DMS153 treated with DMSO at 0.1 percent for 48 hours (cell line): ENCODE data around the gene TYMP.
"Not testable (repeated sequence)": the region's sequence is repeated elsewhere in the genome, so short reads cannot be mapped to it uniquely, and the experiment has no call there.

Experiments
- DNase-seq: peaks from one replicate; lab custom pipeline; 2025; ENCODE audit not compliant: unreplicated experiment; lab: John Stamatoyannopoulos, UW

TYMP gene

DNA sequence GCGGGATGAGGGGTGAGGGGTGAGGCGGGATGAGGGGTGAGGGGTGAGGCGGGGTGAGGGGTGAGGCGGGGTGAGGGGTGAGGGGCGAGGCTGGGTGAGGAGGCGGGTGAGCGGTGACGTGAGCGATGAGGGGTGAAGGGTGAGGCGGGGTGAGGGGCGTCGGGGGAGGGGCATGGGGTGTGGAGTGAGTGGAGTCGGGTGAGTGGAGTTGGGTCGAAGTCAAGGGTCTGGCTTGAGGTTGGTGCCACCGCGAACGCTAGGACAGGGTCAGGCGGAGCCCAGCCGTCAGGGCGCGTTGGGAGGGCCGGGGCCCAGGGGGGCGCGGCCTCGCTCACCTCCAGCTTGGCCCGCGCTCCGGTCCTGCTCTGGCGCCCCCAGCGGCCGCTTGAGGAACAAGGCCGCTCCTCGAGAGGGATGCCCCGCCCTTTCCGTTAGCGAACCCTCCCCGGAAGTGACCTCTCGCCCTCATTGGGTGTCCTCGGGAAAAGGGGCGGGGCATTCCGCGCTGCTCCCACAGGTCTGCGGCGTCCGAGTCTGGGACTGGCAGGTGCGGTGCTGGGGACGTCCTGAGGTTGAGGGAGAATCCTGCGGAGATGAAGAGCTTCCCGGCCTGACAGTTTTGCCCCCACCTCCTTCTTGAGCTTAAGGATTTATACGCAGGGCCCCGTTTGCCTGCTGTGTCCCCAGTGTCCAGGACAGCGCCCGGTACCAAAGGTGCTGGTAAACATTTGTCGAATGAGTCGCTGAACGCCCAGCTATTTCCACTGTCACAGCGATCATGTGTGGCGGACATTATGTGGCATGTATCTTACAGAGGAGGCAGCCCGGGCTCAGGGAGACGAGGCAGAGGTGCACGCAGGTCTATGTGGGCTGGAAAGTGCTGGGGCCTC lies 33.0 kb upstream of the TYMP start, which contains the start of gene SYCE3:
TSS of gene SYCE3 (minus strand) at position 397 of the 890 bp plus-strand sequence. CDS start 6,514 bp downstream, outside the sequence.
- peak; percentile 89 for DNase-seq

DNA sequence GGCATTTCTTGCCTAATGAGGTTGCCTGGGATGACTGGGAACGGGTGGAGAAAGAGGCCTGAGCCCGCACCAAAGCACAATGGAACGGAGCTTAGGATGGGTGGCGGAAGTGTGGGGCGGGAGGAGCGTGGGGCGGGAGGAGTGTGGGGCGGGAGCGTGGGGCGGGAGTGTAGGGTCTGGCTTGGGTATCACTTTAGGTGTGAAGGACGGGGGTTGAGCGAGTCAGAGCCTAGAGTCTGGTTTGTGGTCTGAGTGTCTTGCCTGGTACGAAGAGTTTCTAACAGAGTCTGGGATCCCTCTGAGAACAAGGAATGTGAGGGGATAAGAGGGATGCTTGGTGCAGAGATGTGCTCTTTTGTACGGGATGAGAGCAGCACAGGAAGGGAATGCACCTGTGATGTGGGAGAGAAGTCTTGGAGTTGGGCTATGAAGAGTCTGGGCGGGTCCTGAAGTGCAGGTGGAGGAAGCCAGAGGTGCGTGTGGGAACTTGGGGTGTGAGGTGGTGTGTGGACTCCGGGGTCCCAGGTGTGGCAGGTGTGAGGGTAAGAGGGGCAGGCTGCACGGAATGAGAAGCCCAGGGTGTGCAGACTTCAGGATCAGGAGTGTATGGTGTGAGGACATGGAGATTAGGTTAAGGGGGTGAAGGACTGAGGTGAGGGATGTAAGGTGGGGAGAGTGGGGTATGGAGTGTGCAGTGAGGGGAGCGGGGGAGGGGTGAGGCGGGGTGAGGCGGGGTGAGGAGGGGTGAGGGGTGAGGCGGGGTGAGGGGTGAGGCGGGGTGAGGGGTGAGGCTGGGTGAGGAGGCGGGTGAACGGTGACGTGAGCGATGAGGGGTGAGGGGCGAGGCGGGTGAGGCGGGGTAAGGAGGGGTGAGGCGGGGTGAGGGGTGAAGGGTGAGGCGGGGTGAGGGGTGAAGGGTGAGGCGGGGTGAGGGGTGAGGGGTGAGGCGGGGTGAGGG lies 31.9 kb upstream of the TYMP start:
- no peak for DNase-seq

DNA sequence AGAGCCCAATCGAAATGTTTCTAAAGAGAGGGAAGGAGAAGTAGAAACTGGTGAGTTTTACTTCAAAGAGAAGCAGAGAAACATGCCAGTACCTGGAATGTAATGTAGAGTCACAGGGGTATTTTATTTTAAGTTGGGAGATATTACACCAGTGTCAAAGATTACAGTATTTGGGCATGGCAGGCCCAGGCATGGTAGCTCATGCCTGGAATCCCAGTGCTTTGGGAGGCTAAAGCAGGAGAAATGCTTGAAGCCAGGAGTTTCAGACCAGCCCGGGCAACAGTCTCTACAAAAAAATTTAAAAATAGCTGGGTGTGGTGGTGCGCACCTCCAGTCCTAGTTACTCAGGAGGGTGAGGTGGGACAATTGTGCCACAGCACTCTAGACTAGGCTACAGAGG lies 30.2 kb upstream of the TYMP start:
- DNase-seq: no peak

DNA sequence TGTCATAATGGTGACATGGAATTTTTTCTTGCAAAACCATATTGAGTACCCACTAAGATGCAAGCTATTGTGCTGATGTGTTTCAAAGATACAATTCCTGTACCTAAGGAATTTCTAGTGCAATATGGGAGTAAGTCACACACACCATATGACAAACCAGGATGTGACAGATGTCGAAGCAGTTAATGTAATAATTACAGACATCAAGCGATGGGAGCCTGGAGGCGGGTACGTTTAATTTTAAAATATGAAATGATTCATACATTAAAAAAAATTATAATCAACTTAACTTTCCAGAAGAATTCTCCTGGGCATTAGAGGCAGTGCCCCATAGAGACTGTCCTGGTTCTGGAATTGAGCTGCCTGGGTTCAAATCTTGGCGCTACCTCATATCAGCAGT lies 26.9 kb upstream of the TYMP start:
- DNase-seq: no peak

DNA sequence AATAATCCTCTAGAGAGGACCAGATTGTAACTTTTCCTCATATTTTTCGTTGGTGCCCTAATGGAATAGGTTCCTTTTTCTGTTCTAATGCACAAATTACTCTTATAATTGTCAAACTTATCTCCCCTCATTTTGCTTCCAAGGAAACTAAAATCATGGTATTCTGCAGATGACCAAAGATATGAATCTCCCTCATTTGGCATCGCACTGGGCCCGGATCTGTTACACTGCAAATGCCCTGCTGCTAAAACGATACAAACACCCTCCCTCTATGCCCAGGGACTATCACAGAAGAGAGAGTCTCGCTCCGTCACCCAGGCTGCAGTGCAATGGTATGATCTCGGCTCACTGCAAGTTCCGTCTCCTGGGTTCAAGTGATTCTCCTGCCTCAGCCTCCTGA lies 23.5 kb upstream of the TYMP start:
- DNase-seq: no peak

DNA sequence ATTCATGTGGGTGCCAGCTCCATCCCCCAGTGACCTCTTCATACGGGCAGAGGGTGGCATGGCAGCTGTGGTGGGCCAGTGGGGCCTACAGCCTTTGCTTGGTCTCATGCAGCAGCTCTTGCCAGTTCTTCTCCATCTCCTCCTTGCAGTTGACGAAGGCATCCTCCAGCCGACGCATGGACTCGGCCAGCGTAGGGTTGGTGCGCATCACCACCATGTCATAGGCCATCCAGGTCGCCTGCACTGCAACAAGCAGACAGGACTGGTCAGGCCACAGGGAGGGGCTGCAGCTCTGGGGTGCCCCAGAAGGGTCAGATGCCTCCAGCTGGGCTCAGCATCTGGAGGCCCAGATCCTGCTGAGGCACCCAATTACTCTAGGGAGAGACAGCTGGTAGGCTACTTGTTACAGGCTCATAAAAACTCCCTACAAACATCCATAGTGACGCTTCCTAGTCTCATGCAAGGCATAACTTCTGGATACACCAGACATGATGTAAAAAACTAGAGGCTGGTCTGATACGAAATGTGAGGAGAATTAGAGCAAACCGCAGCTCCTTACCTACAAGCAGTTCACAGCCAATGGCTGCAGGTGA lies 21.4 kb upstream of the TYMP start:
- DNase-seq: no peak

DNA sequence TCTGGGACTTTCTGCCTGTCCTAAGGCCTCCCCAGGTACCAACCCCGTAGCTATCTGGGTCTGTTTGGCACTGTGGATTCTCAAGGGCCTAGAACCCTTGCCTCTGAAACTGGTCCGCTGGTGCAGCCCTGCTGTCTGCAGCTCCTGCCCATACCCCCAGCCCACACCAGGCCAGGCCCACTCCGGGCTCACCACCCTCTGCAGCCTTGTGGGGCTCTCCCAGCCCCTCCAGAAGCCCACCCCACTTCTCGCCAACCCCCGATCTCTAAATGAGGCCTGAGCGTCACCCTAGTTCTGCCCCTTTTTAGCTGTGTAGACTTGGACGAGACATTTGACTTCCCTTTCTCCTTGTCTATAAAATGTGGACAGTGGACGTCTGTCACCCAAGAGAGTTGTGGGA lies 20.6 kb upstream of the TYMP start:
- no peak for DNase-seq

DNA sequence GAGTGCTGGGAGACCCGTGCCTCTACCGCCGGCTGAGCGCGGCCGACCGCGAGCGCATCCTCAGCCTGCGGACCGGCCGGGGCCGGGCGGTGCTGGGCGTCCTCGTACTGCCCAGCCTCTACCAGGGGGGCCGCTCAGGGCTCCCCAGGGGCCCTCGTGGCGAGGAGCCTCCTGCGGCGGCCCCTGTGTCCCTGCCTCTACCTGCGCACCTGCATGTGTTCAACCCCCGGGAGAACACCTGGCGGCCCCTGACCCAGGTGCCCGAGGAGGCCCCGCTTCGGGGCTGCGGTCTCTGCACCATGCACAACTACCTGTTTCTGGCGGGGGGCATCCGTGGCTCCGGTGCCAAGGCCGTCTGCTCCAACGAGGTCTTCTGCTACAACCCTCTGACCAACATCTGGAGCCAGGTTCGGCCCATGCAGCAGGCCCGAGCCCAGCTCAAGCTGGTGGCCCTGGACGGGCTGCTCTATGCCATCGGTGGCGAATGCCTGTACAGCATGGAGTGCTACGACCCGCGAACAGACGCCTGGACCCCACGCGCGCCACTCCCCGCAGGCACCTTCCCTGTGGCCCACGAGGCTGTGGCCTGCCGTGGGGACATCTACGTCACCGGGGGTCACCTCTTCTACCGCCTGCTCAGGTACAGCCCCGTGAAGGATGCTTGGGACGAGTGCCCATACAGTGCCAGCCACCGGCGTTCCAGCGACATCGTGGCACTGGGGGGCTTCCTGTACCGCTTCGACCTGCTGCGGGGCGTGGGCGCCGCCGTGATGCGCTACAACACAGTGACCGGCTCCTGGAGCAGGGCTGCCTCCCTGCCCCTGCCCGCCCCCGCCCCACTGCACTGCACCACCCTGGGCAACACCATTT lies 19.3 kb upstream of the TYMP start:
- no peak for DNase-seq

DNA sequence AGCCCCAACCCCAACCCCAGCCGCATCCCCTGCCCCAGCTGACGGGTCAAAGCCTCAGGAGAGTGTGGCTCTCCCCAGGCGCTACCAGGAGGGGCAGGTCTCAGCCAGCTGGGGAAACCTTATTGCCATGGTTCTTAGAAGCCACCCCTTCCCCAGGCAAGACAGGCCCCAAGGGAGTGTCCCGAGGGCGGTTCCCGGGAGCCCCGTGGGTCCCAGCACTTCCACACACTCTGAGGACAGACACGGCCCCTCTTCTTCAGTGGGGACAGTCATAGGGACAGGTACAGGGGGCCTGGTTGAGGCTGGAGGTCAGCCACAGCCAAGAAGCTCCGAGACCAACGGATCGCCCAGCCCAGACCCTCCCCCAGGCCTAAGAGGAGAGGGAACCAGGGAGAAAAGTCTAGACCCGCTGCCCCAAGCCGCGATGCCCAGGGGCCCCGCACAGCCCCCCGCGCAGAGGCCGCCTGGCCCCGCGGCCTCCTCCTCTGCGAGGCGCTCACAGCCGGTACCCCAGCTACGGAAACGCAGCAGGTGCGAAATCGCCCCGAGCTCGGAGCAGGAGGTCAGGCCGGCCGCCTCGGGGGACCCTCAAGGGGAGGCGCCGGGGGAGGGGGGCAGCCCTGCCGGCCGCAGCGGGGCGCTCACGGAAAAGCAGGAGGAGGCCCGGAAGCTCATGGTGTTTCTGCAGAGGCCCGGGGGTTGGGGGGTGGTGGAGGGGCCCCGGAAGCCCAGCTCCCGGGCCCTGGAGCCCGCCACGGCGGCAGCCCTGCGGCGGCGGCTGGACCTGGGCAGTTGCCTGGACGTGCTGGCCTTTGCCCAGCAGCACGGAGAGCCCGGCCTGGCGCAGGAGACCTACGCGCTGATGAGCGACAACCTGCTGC lies 18.5 kb upstream of the TYMP start:
- DNase-seq: no peak

DNA sequence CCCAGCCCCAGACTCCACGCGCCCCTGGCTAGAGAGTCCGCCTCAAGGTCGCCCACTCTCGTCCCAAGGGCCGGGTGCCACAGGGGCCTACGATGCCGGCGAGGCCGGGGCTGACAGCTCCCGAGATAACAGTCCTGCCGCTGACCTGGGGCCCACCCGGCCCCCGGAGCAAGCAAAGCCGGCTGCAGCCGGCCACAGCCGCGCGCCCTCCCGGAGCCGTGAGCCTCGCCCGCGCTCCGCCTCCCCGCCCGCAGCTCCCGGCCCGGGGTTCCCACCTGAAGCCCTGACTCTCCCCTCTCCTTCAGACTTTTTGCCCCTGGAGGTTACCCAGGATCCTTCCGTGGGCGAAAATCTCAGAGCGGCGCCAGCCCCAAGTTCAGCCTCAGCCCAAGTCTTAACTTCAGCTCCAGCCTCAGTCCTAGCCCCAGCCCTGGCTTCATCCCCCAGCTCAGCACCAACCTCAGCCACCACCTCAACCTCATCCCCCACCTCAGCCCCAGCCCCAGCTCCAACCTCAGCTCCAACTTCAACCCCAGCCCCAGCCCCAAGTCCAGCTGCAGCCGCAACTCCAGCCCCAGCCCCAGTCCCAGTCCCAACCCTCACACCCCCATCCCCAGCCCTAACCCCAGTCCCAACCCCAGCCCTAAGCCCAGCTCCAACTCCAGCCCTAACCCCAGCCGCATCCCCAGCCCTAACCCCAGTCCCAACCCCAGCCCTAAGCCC lies 17.6 kb upstream of the TYMP start:
- DNase-seq: no peak

DNA sequence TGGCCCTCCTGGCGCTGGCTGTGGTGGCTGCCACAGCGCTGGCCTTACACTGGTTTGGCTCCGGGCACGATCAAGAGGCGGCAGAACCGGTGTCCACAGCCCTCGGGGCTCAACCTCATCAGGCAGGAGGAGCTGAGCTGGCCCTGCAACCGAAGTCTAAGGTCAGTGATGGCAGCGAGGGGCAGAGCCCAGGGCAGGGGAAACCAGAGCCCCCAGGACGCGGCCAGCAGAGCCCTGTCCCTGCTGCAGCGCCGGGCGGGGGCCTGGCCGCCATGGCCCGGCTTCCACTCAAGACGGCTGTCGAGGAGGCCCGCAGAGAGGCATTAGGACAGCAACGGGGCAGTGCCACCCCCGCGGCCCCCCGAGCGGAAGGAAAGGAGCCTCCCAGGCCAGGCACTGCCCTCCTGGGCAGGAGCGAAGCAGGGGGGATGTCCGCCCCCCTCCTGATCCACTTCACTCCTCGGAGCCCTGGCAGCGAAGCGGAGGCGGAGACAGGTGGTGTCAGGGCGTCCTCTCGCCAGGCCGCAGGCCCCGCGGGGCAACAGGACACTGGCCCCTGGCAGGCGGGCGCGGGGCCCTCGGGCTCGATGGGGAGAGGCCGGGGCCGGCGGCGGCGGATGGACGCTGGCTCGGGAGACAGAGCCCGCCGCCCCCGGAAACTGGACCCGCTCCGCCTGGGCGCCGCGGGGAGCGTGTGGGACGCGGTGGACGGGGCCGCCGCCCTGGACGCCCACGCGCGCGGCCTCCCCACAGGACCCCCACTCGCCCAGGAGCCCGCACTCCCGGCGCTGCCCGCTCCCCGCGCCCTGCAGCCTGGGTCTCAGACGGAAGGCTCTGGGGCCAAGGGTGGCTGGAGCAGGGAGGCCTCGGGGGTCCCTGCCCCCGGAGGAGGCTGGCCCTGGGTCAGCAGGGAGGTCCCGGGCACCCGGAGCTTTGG lies 16.8 kb upstream of the TYMP start:
- no peak for DNase-seq

DNA sequence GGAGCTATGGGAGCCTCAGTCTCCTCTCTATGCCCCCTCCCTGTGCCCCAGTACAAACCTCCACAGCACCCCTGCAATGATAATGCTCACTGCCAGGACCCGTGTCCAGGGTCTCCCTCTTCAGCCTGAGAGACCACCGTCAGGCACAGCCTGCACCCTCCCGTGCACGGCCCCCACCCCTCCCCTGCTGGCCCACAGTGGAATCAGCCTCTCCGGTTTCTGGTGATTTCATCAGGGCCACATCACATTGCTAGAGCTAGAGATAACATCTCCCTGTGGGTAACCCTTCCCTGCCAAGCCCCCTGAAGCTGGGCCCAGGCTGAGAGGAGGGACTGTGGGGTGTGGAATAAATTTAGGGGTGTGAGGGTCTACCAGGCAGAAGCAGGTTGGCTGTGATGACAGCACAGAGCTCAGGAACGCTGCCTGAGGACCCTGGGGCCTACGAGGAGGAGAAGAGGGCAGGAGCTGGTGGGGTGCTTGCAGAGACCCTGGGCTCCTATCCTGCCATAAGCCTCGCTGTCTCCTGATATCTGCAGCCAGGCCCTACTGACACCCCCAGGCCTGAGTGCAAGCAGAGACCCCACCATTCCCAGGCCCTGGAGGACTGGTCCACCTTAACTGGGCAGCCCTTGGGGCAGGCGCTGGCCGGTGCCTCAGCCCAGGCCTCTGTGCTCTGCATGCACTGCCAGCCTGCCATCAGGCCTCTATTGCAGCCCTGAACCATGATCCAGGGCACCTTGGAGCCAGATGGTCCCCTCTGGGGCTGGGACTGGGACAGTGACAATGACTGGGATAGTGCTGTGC lies 15.9 kb upstream of the TYMP start, which contains the start of gene KLHDC7B:
TSS of gene KLHDC7B (plus strand) at position 378 of the 804 bp plus-strand sequence. CDS start at position 723, 345 bp downstream.
- no peak for DNase-seq

DNA sequence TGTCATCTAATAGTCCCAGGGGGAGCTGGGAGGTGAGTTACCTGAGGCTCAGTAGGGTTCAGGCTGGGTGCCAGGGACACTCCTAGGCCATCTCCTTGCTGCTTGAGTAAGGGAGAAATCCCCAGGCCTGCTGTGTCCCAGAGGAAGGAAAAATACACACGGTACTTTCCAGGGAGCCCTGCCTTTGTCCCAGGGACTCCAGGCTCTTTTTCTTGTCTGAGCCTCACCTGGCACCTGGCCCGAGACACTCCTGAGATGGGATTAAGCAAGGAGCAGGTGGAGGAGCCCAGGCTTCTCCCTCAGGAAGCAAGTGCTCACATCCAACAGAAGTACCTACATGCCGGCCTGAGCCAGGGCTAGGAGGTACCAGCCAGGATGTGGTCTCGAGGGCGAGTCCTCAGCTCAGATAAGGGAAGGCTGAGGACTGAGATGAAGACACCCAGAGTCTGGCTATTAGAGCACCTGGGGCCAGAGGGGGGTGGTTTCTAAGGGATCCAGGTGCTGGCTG lies 15.0 kb upstream of the TYMP start:
- no peak for DNase-seq

DNA sequence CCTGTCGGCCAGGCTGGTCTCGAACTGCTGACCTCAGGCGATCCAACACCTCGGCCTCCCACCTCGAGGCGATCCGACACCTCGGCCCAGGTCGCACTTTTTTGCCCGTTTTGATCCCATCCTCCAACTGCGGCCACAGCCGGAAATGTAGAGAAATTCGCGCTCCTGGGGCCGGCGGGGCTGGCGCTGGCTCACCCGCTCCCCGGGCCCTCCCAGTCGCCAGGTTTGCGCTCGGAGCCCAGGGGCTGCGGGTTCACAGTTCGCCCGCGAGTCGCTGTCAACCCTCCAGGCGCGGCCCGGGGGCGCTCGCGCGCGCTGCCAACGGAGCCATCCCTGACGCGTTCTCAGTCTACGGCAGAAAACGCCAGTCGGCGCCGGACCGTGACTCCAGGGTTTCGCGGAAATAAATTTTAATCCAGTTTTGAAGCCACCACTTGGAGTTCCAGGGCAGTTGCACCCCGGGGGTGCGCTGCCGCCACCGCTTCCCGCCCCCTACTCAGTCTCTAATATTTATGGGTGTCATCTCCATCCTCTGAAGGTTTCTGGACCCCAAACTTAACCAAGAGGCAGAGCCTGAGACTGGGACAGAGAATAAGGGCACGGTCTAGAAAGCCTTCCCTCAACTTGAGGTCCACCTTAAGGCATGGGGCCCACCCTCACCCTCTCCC lies 14.4 kb upstream of the TYMP start:
- DNase-seq: peak; percentile 43

DNA sequence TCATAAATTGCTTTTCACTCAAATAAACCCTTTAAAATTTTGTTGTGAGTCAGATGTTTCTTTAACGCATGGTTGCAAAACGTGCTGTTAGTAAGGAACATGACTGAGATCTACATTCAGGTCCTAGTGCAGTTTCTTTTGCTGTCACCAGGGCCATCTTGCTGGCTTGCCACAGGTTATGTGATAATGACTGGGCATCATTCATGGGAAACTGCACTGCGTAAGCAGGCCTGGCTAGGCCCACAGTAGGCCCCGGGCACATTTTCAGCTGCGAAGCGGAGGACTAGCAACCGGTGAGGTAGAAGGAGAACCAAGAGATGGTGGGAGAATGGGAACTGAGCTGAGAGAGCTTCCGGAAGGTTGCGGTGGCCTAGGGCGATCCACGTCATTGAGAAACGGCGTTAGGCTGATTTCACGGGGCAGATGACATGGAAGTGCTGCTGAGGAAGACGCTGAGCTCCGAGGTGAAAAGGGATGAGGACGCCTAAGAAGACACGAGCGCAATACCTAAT lies 12.7 kb upstream of the TYMP start:
- no peak for DNase-seq

DNA sequence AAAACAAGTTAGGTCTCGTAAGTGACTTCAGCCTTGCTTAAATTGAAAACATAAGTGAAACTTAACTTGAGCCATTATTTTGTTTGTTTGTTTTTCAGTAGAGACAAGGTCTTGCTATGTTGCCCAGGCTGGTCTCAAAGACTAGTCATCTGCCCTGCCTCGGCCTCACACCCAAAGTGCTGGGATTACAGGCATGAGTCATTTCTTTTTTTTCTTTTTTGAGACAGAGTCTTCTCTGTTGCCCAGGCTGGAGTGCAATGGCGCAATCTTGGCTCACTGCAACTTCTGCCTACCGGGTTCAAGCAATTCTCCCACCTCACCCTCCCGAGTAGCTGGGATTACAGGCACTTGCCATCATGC lies 11.8 kb upstream of the TYMP start:
- DNase-seq: not testable (repeated sequence)
